Left lobe of liver (tissue), 2 donors: ENCODE results near the gene CGNL1. TPM values are rescaled to one million over a fixed set of nuclear protein-coding genes. Genes with fewer than 3 reads are reported as not detected.

Experiments
- ATAC-seq: fragments of 200-7000 bp; cut with Tn5 transposase; one replicate; pipeline ENCODE4 v1.9.1; 2020; ENCODE audit warnings: mild to moderate bottlenecking, moderate library complexity
- DNase-seq: peaks from one replicate; pipeline ENCODE4 v3.0.0-alpha.2; 2020; ENCODE audit warnings: low spot score
- total RNA-seq: library from RNA; stranded (reverse); gene quantifications from one replicate; pipeline ENCODE4 v1.2.1, GENCODE V29; 2021
- donor health status: DM: no; HTN: no; CAD: no; lungs with moderate emphysema.
- donor health status: DM: no; HTN: yes; CAD: no.

The CGNL1 gene
- total RNA-seq, 1 donor from 2014 or later = 42.9 TPM

DNA sequence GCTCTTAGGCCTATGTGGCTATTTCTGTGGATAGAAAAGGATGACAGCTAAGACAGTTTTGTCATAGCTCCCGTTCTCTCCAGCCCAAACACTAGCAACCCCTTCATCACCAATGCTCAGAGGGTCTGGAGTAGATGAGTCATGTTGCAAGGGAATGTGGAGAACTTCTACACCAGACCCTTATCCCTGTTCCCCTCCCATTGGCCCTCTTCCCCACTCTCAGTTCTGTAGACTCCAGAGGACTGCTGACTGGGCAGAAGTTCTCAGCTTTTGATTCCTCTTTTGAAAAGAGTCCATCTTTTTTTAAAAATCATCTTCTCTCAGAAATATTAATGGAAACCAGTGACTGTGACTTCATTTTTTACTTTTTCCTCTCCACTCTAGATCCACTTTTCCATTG, 213.0 kb downstream of the CGNL1 start:
- DNase-seq (no peak), ATAC-seq (peak; percentile 9)

- no peak for ATAC-seq
- DNase-seq = no peak
Observed at GRCh38 chr15:57589754-57590153, 213.4 kb downstream of the CGNL1 start.

GRCh38 chr15:57591237-57591821, 215.0 kb downstream of the CGNL1 start:
- ATAC-seq (no peak), DNase-seq (no peak)

- DNase-seq (peak; percentile 64), ATAC-seq (peak; percentile 94)
Observed at GRCh38 chr15:57591822-57592367, 215.6 kb downstream of the CGNL1 start, which contains the start of gene MYZAP. MYZAP (plus strand) TSS chr15:57591904; CDS start chr15:57592035, 131 bp downstream.

DNA sequence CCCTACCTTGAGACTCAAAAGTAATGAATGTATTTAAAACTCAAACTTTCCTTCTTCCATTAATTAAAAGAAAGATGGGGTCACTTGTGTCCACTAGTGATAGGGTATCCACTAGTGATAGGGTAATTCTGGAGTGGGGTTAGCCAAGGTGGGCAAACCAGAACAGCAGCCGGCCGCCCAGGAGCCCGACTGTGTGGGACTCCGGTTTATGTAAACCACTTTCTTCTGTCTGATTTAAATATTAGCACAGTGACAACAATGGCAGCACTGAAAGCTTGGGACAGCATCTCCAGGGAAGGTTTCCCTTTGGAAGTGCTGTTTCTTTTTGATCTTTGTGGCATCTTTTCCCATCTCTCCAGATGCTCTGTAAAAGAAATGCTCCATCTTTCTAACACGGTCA, 216.1 kb downstream of the CGNL1 start:
- ATAC-seq = no peak
- no peak for DNase-seq

GRCh38 chr15:57592836-57593420, 216.6 kb downstream of the CGNL1 start:
- no peak for ATAC-seq
- DNase-seq = no peak

GRCh38 chr15:57594479-57594878, 218.2 kb downstream of the CGNL1 start:
- DNase-seq (no peak), ATAC-seq (no peak)

DNA sequence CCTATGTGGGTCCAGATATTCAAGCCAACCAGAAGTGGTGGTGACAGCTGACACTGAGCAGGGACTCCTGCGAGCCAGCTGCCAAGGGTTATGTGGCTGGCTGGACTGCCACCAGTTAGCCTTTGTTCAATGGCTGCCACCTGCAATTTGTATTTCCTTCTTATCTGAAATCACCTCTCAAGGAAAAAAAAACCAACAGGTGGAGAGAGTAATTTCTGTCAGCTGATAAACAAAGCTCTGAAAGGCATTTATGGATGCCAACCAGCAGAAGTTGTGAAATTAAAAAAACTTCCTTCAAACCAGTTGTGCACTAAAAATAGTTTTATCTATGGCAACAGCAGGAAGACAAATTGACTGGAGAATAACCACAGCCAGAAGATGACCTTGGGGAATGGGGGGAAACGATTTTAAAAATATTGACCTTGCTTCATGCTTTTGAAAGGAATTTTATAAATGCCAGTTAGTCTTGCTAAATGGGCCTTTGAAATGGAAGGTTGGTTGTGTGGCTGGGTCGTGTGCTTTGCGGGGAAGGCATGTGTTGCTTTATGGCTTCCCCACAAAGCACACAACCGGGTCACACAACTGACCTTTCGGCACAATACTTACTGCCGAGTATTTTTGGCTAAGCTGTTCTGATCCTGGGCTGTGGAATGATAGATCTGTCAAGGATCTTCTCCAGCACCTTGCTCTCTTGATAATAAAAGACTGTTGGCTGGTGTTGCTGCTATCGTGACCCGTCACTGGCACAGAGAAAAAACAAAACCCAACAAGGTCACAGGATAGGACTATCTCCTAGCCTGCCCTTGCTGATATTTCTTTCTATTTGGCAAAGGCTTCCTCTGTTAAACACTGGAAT, 218.9 kb downstream of the CGNL1 start:
- DNase-seq = no peak

GRCh38 chr15:57596301-57596855, 220.1 kb downstream of the CGNL1 start:
- no peak for ATAC-seq
- no peak for DNase-seq

More for the DNA sequence above, 218.9 kb downstream of the CGNL1 start:
- ATAC-seq = no peak

DNA sequence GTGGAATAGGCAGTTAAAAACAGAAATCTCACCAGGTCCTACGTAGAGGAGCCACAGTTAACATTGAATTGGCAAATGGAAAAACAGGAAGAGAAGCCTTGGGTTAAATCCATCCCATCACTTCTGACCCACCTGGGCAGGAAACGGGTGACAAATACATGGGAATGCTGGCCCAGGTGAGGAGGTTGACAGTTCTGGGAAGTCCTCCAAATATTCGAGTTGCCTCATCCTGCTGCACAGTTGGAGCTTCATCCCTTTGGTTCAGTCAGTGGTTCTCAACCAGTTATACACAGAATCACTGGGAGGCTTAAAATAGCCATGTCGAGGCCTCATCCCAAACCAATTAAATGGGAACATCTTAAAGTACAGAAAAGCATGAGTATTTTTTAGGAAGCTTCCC, 220.7 kb downstream of the CGNL1 start:
- peak; percentile 91 for ATAC-seq
- no peak for DNase-seq

- no peak for ATAC-seq
- no peak for DNase-seq
Observed at GRCh38 chr15:57597431-57597830, 221.1 kb downstream of the CGNL1 start.

- ATAC-seq = no peak
- no peak for DNase-seq
Observed at GRCh38 chr15:57598346-57598745, 222.0 kb downstream of the CGNL1 start.

DNA sequence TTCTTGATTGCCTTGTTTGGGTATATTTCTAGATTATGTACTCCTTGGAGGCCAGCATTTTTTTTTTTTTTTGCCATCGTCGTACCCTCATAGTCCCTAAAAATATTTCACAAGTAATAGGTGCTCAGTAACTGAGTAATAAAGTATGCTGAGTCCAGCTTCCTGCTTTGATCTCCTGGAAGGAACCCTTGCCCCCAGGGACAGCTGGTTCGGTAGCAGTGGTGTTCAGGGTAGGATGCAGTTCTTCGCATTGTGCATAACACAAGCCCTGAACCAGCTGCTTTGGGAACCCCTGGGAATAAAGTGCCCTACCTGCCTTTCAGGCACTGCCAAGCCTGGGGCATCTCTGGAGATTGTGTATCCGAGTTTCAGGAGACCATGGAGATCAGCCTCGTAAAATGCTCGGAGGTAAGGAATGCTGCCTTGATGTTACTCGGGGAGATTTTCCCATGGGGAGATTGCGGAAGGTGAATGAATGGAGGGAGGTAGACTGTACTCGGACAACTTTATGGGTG, 223.0 kb downstream of the CGNL1 start:
- DNase-seq = no peak
- ATAC-seq = no peak

GRCh38 chr15:57600197-57600596, 223.9 kb downstream of the CGNL1 start:
- no peak for ATAC-seq
- no peak for DNase-seq

Other genes starting within 250 kb of the CGNL1 start
- 0.58 TPM for gene MYZAP, start 215.4 kb downstream of the CGNL1 start, total RNA-seq